Heart right ventricle (tissue), 16 donors: Measurements from ENCODE around the gene KLHL17. TPM values are rescaled to one million over a fixed set of nuclear protein-coding genes. Genes with fewer than 3 reads are reported as not detected.

Experiments used
- ATAC-seq, 8 donors: fragments of 200-7000 bp; cut with Tn5 transposase; one replicate each; pipeline ENCODE4 v1.9.1; 2020; ENCODE audit warnings: mild to moderate bottlenecking in 8 of 8, moderate library complexity in 8 of 8, moderate number of reproducible peaks in 1 of 8
- DNase-seq, 2 donors: peaks; one replicate each; pipeline ENCODE4 v3.0.0-alpha.2; 2020
- H3K27ac ChIP-seq, 10 donors: fragments of 200-600 bp; sonication (generic) in 2 of 10; one replicate each; pipeline versions ENCODE4 v1.5.0 to v1.8.0; 2020 to 2022; ENCODE audit warnings: mild to moderate bottlenecking in 3 of 10
- H3K27me3 ChIP-seq, 7 donors: fragments of 200-600 bp; one replicate each; pipeline ENCODE4 v1.8.0; 2021 to 2022; ENCODE audit warnings: mild to moderate bottlenecking in 2 of 7
- H3K36me3 ChIP-seq, 9 donors: fragments of 200-600 bp; sonication (generic) in 1 of 9; one replicate each; pipeline versions ENCODE4 v1.5.0 to v1.8.0; 2020 to 2022; ENCODE audit warnings: mild to moderate bottlenecking in 2 of 9
- H3K4me1 ChIP-seq, 9 donors: fragments of 200-600 bp; sonication (generic) in 1 of 9; one replicate each; pipeline versions ENCODE4 v1.5.0 to v1.8.0; 2020 to 2022; ENCODE audit warnings: mild to moderate bottlenecking in 4 of 9
- H3K4me3 ChIP-seq, 10 donors: fragments of 200-600 bp; sonication (generic) in 2 of 10; one replicate each; pipeline versions ENCODE4 v1.5.0 to v1.8.0; 2020 to 2022; ENCODE audit warnings: mild to moderate bottlenecking in 7 of 10, moderate library complexity in 2 of 10
- H3K9me3 ChIP-seq, 11 donors: fragments of 200-600 bp in 10 of 11; sonication (generic) in 2 of 11; one replicate each; pipeline versions ENCODE4 v1.5.0 to v1.8.0; 2013 to 2022; ENCODE audit warnings: mild to moderate bottlenecking in 2 of 11, control low read depth in 1 of 11, moderate library complexity in 1 of 11
- CTCF ChIP-seq, 9 donors: fragments of 200-600 bp; sonication (generic) in 2 of 9; IDR thresholded peaks; one replicate each; pipeline versions ENCODE4 v1.5.0 to v1.8.0; 2021 to 2022; ENCODE audit warnings: antibody characterized with exemption in 9 of 9, mild to moderate bottlenecking in 5 of 9, moderate library complexity in 1 of 9
- WGBS, 2 donors: extraction: QIAGEN DNeasy Blood & Tissue Kit; methylation state at CpG; one replicate each; pipeline ENCODE4 v1.1.7; 2013; ENCODE audit warnings: inconsistent platforms in 1 of 2; 5-methylcytosine and 5-hydroxymethylcytosine counted together
- intact Hi-C, 10 donors: fragments of 100-400 bp; cut with DNase I; formaldehyde crosslinking; loops; one replicate each; pipeline versions ENCODE4 v1.11.1 to v1.14.2; 2022
- polyA plus RNA-seq, 2 donors: library from polyadenylated mRNA; stranded (reverse); fragments of 200-250 nt; gene quantifications; one replicate each; pipeline ENCODE4 v1.2.3, GENCODE V29; 2013
- total RNA-seq, 10 donors: library from RNA; stranded (reverse); fragmentation: NEBNext Ultra II Directional in 3 of 10; extraction: Animal tissue kit (Norgen Biotek cat#: 25700) in 3 of 10; gene quantifications; one replicate each; pipeline versions ENCODE4 v1.2.1 to v1.2.4, GENCODE V29; 2021 to 2023
- donor health status: Arrhythmogenic right ventricular cardiomyopathy.
- donor health status: ischemic (EF 13 %, LVEDD 7.1; RV severe dilation, severe dysfunction).
- donor health status: healthy with polysubstance abuse.
- donor health status: DM: no; HTN: yes; CAD: no.
- donor health status: DM: no; HTN: no; CAD: no.
- donor health status: ischemic (EF 25% LVEDD 6.9; RV normal size, moderate dysfunction).
- donor health status: ischemic (EF 25% LVEDD 5.7; RV mildly dilated, moderate dysfunction).
- donor health status: healthy.
- donor health status: DM: yes; HTN: yes; CAD: no.
- donor health status: Ischemic cardiomyopathy.
- donor health status: ischemic (EF 35%, LVEDD 5.7; RV mildly dilated, moderate dysfunction).
- donor health status: nonischemic (EF 11% LVEDD 7.7; RV severe dilation, severe dysfunction).
- donor health status: DM: yes; HTN: yes; CAD: no.
- donor health status: PGD.
- donor health status: ischemic (EF 29% LVEDD 5.4; RV normal size, mild dysfunction).
- donor health status: nonischemic (EF 23%, LVEDD 6.1; RV moderate dilation, normal function).

KLHL17 gene
- total and polyA plus RNA-seq, 12 donors = 1.3 to 10.2 (median 3.7) TPM

- intact Hi-C loops = loop anchor here in 1 of 10 donors (10.0 kb wide), 1 partner anchor 51 kb away; no protein-coding TSS in a partner anchor
- peaks cover 5 to 31% (median 17%) of the 10 kb centered on the region in 9 donors for H3K4me1 ChIP-seq
- peak; percentile 24 to 71 (median 48) for ATAC-seq
- no peak for DNase-seq
- no peaks in the 10 kb centered on the region for H3K9me3 ChIP-seq
- H3K4me3 ChIP-seq = peak overlapping the region; percentile 48 to 80 (median 72)
- H3K36me3 ChIP-seq = no peaks in the 10 kb centered on the region
- no peak for TF ChIP-seq CTCF (IDR thresholded peaks at IDR 0.05)
- no peaks in the 10 kb centered on the region for H3K27me3 ChIP-seq
- peak overlapping the region; percentile 32 to 96 (median 90) for H3K27ac ChIP-seq
- 53 to 54% methylated on average over 41 of the region's 41 CpGs for WGBS, 2 donors
These were observed 53.7 kb downstream of the KLHL17 start for GRCh38 chr1:1013922-1014648.

GRCh38 chr1:1014799-1015681 lies 54.7 kb downstream of the KLHL17 start:
- TF ChIP-seq CTCF (IDR thresholded peaks at IDR 0.05) = peak in 7 of 9 donors; percentile 25 to 48 (median 33)
- Histone ChIP-seq H3K4me3 (peak overlapping the region in 9 of 10 donors; percentile 48 to 80 (median 73)), H3K9me3 (no peaks in the 10 kb centered on the region), H3K36me3 (no peaks in the 10 kb centered on the region), H3K27ac (peak overlapping the region in 9 of 10 donors; percentile 84 to 96 (median 90)), H3K4me1 (peaks cover 5 to 32% (median 18%) of the 10 kb centered on the region in 9 donors), H3K27me3 (peaks cover 0 to under 1% (median 0%) of the 10 kb centered on the region in 7 donors)
- 76 to 78% methylated on average over 20 of the region's 20 CpGs for WGBS, 2 donors
- intact Hi-C loops = loop anchor here in 2 of 10 donors (5.0 to 10.0 kb wide), 3 partner anchors 47 to 102 kb away; partner anchors contain the start of gene C1orf159 (in 1 of the 2)
- DNase-seq (peak in 1 of 2 donors; percentile 33), ATAC-seq (peak in 1 of 8 donors; percentile 8)

Other genes with a start within 250 kb of the KLHL17 start
- gene SAMD11, start 36.7 kb upstream of the KLHL17 start, total RNA-seq = 1 to 10 TPM in 8 of 10 donors, under 1 TPM in 2; 0.87 to 2.2 (median 1.2) TPM
- gene SAMD11, start 36.7 kb upstream of the KLHL17 start, polyA plus RNA-seq = 1 to 10 TPM; 1.5 to 2.4 TPM
- 10 to 100 TPM; 38.3 to 52.5 (median 42.6) TPM for gene NOC2L, start 1.3 kb upstream of the KLHL17 start, total RNA-seq
- gene NOC2L, start 1.3 kb upstream of the KLHL17 start, polyA plus RNA-seq = 10 to 100 TPM; 62.5 to 64.8 TPM
- gene PLEKHN1, start 5.9 kb downstream of the KLHL17 start, total RNA-seq = under 1 TPM in 2 of 10 donors, not detected in 8; 0.13 to 0.30 TPM
- under 1 TPM; 0.28 to 0.37 TPM for gene PLEKHN1, start 5.9 kb downstream of the KLHL17 start, polyA plus RNA-seq
- 100 to 1,000 TPM in 8 of 10 donors, 10 to 100 TPM in 2; 66.2 to 238 (median 122) TPM for gene PERM1, start 21.5 kb downstream of the KLHL17 start, total RNA-seq
- gene PERM1, start 21.5 kb downstream of the KLHL17 start, polyA plus RNA-seq = 100 to 1,000 TPM in 1 of 2 donors, 10 to 100 TPM in 1; 55.1 to 513 TPM
- gene HES4, start 39.5 kb downstream of the KLHL17 start, total RNA-seq = 10 to 100 TPM; 28.5 to 78.1 (median 41.6) TPM
- gene HES4, start 39.5 kb downstream of the KLHL17 start, polyA plus RNA-seq = 10 to 100 TPM; 49.2 to 49.8 TPM
- 100 to 1,000 TPM in 1 of 10 donors, 10 to 100 TPM in 8, 1 to 10 TPM in 1; 9.8 to 169 (median 20.9) TPM for gene ISG15, start 52.9 kb downstream of the KLHL17 start, total RNA-seq
- gene ISG15, start 52.9 kb downstream of the KLHL17 start, polyA plus RNA-seq = 100 to 1,000 TPM in 1 of 2 donors, 10 to 100 TPM in 1; 51.7 to 186 TPM
- 10 to 100 TPM; 12.7 to 33.9 (median 18.3) TPM for gene AGRN, start 59.5 kb downstream of the KLHL17 start, total RNA-seq
- 10 to 100 TPM; 11.5 to 30.7 TPM for gene AGRN, start 59.5 kb downstream of the KLHL17 start, polyA plus RNA-seq
- not detected for gene RNF223, start 113.7 kb downstream of the KLHL17 start, total RNA-seq
- not detected for gene RNF223, start 113.7 kb downstream of the KLHL17 start, polyA plus RNA-seq
- 1 to 10 TPM; 2.9 to 6.0 (median 3.5) TPM for gene C1orf159, start 155.5 kb downstream of the KLHL17 start, total RNA-seq
- gene C1orf159, start 155.5 kb downstream of the KLHL17 start, polyA plus RNA-seq = 10 to 100 TPM in 1 of 2 donors, 1 to 10 TPM in 1; 7.1 to 14.0 TPM
- under 1 TPM in 7 of 10 donors, not detected in 3; 0.11 to 0.53 (median 0.26) TPM for gene TTLL10, start 213.3 kb downstream of the KLHL17 start, total RNA-seq
- gene TTLL10, start 213.3 kb downstream of the KLHL17 start, polyA plus RNA-seq = under 1 TPM; 0.09 to 0.29 TPM
- gene TNFRSF18, start 246.0 kb downstream of the KLHL17 start, total RNA-seq = 1 to 10 TPM in 1 of 10 donors, under 1 TPM in 2, not detected in 7; 0.28 to 1.7 (median 0.49) TPM
- under 1 TPM in 1 of 2 donors, not detected in 1; 0.26 TPM for gene TNFRSF18, start 246.0 kb downstream of the KLHL17 start, polyA plus RNA-seq